ENCODE data around the gene WWOX.
"Not testable (repeated sequence)": the region's sequence is repeated elsewhere in the genome, so short reads cannot be mapped to it uniquely, and the experiment has no call there.

The WWOX gene

GRCh38 chr16:79210607-79211006 is 1111.2 kb downstream of the WWOX start:
- Histone ChIP-seq H3K4me3 (ENCODE audit: low read length) (no peak overlapping the region), H3K36me3 (ENCODE audit: control insufficient read depth, low read depth, low read length) (no peaks in the 10 kb centered on the region), H3K27ac (ENCODE audit: low read length) (no peak overlapping the region), H3K9ac (ENCODE audit: low read length) (no peak overlapping the region), H3K4me1 (ENCODE audit: control insufficient read depth, low read depth, low read length) (peaks cover 19% of the 10 kb centered on the region), H3K27me3 (ENCODE audit: control insufficient read depth, insufficient read depth, low read length) (no peaks in the 10 kb centered on the region), H3K9me3 (ENCODE audit: control insufficient read depth, low read depth, low read length) (no peaks in the 10 kb centered on the region)

DNA sequence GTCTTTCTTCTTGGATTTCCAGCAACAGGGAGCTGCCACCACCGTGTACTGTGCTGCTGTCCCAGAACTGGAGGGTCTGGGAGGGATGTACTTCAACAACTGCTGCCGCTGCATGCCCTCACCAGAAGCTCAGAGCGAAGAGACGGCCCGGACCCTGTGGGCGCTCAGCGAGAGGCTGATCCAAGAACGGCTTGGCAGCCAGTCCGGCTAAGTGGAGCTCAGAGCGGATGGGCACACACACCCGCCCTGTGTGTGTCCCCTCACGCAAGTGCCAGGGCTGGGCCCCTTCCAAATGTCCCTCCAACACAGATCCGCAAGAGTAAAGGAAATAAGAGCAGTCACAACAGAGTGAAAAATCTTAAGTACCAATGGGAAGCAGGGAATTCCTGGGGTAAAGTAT is 1112.1 kb downstream of the WWOX start:
- Histone ChIP-seq H3K4me3 (ENCODE audit: low read length) (no peak overlapping the region), H3K36me3 (ENCODE audit: control insufficient read depth, low read depth, low read length) (no peaks in the 10 kb centered on the region), H3K9me3 (ENCODE audit: control insufficient read depth, low read depth, low read length) (no peaks in the 10 kb centered on the region), H3K4me1 (ENCODE audit: control insufficient read depth, low read depth, low read length) (peaks cover 19% of the 10 kb centered on the region), H3K27ac (ENCODE audit: low read length) (no peak overlapping the region), H3K9ac (ENCODE audit: low read length) (no peak overlapping the region), H3K27me3 (ENCODE audit: control insufficient read depth, insufficient read depth, low read length) (no peaks in the 10 kb centered on the region)

GRCh38 chr16:79212114-79212791 is 1112.8 kb downstream of the WWOX start:
- no peak overlapping the region for H3K4me3 ChIP-seq (ENCODE audit: low read length)
- peaks cover 19% of the 10 kb centered on the region for H3K4me1 ChIP-seq (ENCODE audit: control insufficient read depth, low read depth, low read length)
- H3K27me3 ChIP-seq (ENCODE audit: control insufficient read depth, insufficient read depth, low read length), result no peaks in the 10 kb centered on the region
- no peak overlapping the region for H3K27ac ChIP-seq (ENCODE audit: low read length)
- H3K36me3 ChIP-seq (ENCODE audit: control insufficient read depth, low read depth, low read length), result no peaks in the 10 kb centered on the region
- H3K9ac ChIP-seq (ENCODE audit: low read length), result no peak overlapping the region
- H3K9me3 ChIP-seq (ENCODE audit: control insufficient read depth, low read depth, low read length), result no peaks in the 10 kb centered on the region

GRCh38 chr16:79213214-79213613 is 1113.8 kb downstream of the WWOX start:
- no peak overlapping the region for H3K4me3 ChIP-seq (ENCODE audit: low read length)
- H3K36me3 ChIP-seq (ENCODE audit: control insufficient read depth, low read depth, low read length), result no peaks in the 10 kb centered on the region
- no peaks in the 10 kb centered on the region for H3K27me3 ChIP-seq (ENCODE audit: control insufficient read depth, insufficient read depth, low read length)
- H3K27ac ChIP-seq (ENCODE audit: low read length), result no peak overlapping the region
- peaks cover 19% of the 10 kb centered on the region for H3K4me1 ChIP-seq (ENCODE audit: control insufficient read depth, low read depth, low read length)
- no peaks in the 10 kb centered on the region for H3K9me3 ChIP-seq (ENCODE audit: control insufficient read depth, low read depth, low read length)
- no peak overlapping the region for H3K9ac ChIP-seq (ENCODE audit: low read length)

GRCh38 chr16:79215289-79215688 is 1115.8 kb downstream of the WWOX start:
- H3K9ac ChIP-seq (ENCODE audit: low read length), result no peak overlapping the region
- H3K36me3 ChIP-seq (ENCODE audit: control insufficient read depth, low read depth, low read length), result no peaks in the 10 kb centered on the region
- no peaks in the 10 kb centered on the region for H3K9me3 ChIP-seq (ENCODE audit: control insufficient read depth, low read depth, low read length)
- no peak overlapping the region for H3K4me3 ChIP-seq (ENCODE audit: low read length)
- H3K27me3 ChIP-seq (ENCODE audit: control insufficient read depth, insufficient read depth, low read length), result no peaks in the 10 kb centered on the region
- peaks cover 19% of the 10 kb centered on the region for H3K4me1 ChIP-seq (ENCODE audit: control insufficient read depth, low read depth, low read length)
- H3K27ac ChIP-seq (ENCODE audit: low read length), result no peak overlapping the region

- Histone ChIP-seq H3K4me1 (ENCODE audit: control insufficient read depth, low read depth, low read length) (peaks cover 7% of the 10 kb centered on the region), H3K27ac (ENCODE audit: low read length) (no peak overlapping the region), H3K9me3 (ENCODE audit: control insufficient read depth, low read depth, low read length) (no peaks in the 10 kb centered on the region), H3K36me3 (ENCODE audit: control insufficient read depth, low read depth, low read length) (no peaks in the 10 kb centered on the region), H3K9ac (ENCODE audit: low read length) (no peak overlapping the region), H3K27me3 (ENCODE audit: control insufficient read depth, insufficient read depth, low read length) (no peaks in the 10 kb centered on the region), H3K4me3 (ENCODE audit: low read length) (no peak overlapping the region)
These were observed 1118.0 kb downstream of the WWOX start for GRCh38 chr16:79217375-79218011.

DNA sequence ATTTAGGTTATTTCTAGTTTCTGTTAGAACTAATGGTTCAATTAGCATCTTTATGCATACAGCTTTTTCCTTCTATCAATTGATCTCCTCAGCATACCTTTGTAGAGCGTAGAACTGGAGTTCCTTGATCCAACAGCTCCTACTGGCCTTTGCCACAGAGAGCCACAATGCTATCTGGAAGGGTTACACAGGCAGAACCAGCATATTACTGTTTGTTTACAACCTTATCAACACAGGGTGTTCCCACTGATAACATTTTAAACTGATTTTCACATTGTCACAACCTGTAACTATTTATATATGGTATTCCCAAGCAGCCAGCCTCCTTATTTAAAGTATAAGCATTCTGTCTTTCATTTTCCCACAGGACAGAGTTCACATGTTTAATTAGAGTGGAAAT is 1118.9 kb downstream of the WWOX start:
- Histone ChIP-seq H3K27me3 (ENCODE audit: control insufficient read depth, insufficient read depth, low read length) (no peaks in the 10 kb centered on the region), H3K36me3 (ENCODE audit: control insufficient read depth, low read depth, low read length) (no peaks in the 10 kb centered on the region), H3K27ac (ENCODE audit: low read length) (no peak overlapping the region), H3K4me3 (ENCODE audit: low read length) (no peak overlapping the region), H3K9me3 (ENCODE audit: control insufficient read depth, low read depth, low read length) (no peaks in the 10 kb centered on the region), H3K4me1 (ENCODE audit: control insufficient read depth, low read depth, low read length) (no peaks in the 10 kb centered on the region), H3K9ac (ENCODE audit: low read length) (no peak overlapping the region)

DNA sequence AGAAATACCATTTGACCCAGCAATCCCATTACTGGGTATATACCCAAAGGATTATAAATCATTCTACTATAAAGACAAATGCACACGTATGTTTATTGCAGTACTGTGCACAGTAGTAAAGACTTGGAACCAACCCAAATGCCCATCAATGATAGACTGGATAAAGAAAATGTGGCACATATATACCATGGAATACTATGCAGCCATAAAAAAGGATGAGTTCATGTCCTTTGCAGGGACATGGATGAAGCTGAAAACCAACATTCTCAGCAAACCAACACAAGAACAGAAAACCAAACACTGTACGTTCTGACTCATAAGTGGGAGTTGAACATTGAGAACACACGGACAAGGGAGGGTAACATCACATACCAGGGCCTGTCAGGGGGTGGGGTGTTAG is 1126.5 kb downstream of the WWOX start:
- H3K27me3 ChIP-seq (ENCODE audit: control insufficient read depth, insufficient read depth, low read length); H3K36me3 ChIP-seq (ENCODE audit: control insufficient read depth, low read depth, low read length); H3K9ac ChIP-seq (ENCODE audit: low read length); H3K4me3 ChIP-seq (ENCODE audit: low read length); H3K9me3 ChIP-seq (ENCODE audit: control insufficient read depth, low read depth, low read length); H3K4me1 ChIP-seq (ENCODE audit: control insufficient read depth, low read depth, low read length); H3K27ac ChIP-seq (ENCODE audit: low read length): not testable (repeated sequence)

DNA sequence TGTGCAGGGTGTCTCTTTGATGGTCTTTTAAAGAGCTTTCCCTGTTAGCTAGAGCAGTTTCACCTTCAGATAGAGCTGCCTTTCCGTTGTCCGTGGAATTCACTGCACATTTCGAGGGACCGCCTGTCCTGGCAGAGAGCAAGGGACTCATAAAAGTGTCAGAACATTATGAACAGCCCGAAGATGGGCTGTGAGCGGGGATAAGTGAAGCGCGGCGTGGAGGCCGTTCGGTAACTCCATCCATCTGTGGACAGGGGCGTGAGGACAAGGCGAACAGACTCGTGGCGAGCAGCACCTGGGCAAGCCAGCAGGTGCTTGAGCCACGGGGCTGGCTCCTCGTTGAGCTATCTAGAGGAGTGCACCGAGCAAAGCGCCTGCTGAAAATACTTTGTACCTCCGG is 1129.9 kb downstream of the WWOX start:
- Histone ChIP-seq H3K9ac (ENCODE audit: low read length) (no peak overlapping the region), H3K9me3 (ENCODE audit: control insufficient read depth, low read depth, low read length) (no peaks in the 10 kb centered on the region), H3K27me3 (ENCODE audit: control insufficient read depth, insufficient read depth, low read length) (no peaks in the 10 kb centered on the region)

GRCh38 chr16:79245700-79246099 is 1146.2 kb downstream of the WWOX start:
- H3K27me3 ChIP-seq (ENCODE audit: control insufficient read depth, insufficient read depth, low read length); H3K9ac ChIP-seq (ENCODE audit: low read length); H3K9me3 ChIP-seq (ENCODE audit: control insufficient read depth, low read depth, low read length); H3K4me3 ChIP-seq (ENCODE audit: low read length); H3K4me1 ChIP-seq (ENCODE audit: control insufficient read depth, low read depth, low read length); H3K36me3 ChIP-seq (ENCODE audit: control insufficient read depth, low read depth, low read length); H3K27ac ChIP-seq (ENCODE audit: low read length): not testable (repeated sequence)

More for the DNA sequence above, 1129.9 kb downstream of the WWOX start:
- Histone ChIP-seq H3K4me3 (ENCODE audit: low read length) (no peak overlapping the region), H3K36me3 (ENCODE audit: control insufficient read depth, low read depth, low read length) (no peaks in the 10 kb centered on the region), H3K27ac (ENCODE audit: low read length) (no peak overlapping the region), H3K4me1 (ENCODE audit: control insufficient read depth, low read depth, low read length) (no peaks in the 10 kb centered on the region)

DNA sequence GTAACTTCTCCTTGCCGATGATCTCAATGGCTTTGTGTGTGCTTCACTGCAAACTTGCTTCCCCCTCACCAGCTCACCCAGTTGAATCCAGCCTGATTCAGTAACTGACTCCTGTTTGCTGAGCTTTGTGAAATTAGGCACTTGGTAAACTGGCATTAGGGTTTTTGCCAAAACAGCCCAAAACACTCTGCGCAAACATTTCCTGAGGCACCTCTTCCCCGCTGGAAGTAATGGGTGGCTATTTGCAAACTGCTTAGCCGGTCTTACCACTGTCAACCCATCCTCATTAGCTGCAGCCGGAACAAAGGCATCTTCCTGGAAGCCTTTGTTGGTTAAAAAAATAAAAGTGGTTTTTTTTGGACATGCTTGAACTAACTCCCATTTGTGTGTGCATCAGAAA is 1147.9 kb downstream of the WWOX start:
- Histone ChIP-seq H3K27ac (ENCODE audit: low read length) (no peak overlapping the region), H3K4me1 (ENCODE audit: control insufficient read depth, low read depth, low read length) (no peaks in the 10 kb centered on the region), H3K9me3 (ENCODE audit: control insufficient read depth, low read depth, low read length) (no peaks in the 10 kb centered on the region), H3K9ac (ENCODE audit: low read length) (no peak overlapping the region), H3K36me3 (ENCODE audit: control insufficient read depth, low read depth, low read length) (no peaks in the 10 kb centered on the region), H3K4me3 (ENCODE audit: low read length) (no peak overlapping the region), H3K27me3 (ENCODE audit: control insufficient read depth, insufficient read depth, low read length) (no peaks in the 10 kb centered on the region)

GRCh38 chr16:79248351-79248750 is 1148.9 kb downstream of the WWOX start:
- H3K36me3 ChIP-seq (ENCODE audit: control insufficient read depth, low read depth, low read length), result no peaks in the 10 kb centered on the region
- no peaks in the 10 kb centered on the region for H3K9me3 ChIP-seq (ENCODE audit: control insufficient read depth, low read depth, low read length)
- no peak overlapping the region for H3K4me3 ChIP-seq (ENCODE audit: low read length)

More at GRCh38 chr16:79248351-79248750, 1148.9 kb downstream of the WWOX start:
- Histone ChIP-seq H3K27ac (ENCODE audit: low read length) (no peak overlapping the region), H3K4me1 (ENCODE audit: control insufficient read depth, low read depth, low read length) (no peaks in the 10 kb centered on the region), H3K27me3 (ENCODE audit: control insufficient read depth, insufficient read depth, low read length) (no peaks in the 10 kb centered on the region), H3K9ac (ENCODE audit: low read length) (no peak overlapping the region)

Measured in iPS-18a (cell line).